Measurements from ENCODE around the gene CCKAR.
"Not testable (repeated sequence)": the region's sequence is repeated elsewhere in the genome, so short reads cannot be mapped to it uniquely, and the experiment has no call there.

Gene CCKAR

GRCh38 chr4:26490111-26490959, at the start of gene CCKAR:
TSS of gene CCKAR (minus strand) at chr4:26490484. CDS start at chr4:26490267, 217 bp downstream.
- no peak for DNase-seq (ENCODE audit: low read depth in 2 of 2)

- no peak for DNase-seq (ENCODE audit: low read depth in 2 of 2)
These were observed 43.4 kb upstream of the CCKAR start for GRCh38 chr4:26533685-26534084.

GRCh38 chr4:26531491-26532116, 41.3 kb upstream of the CCKAR start:
- DNase-seq (ENCODE audit: low read depth in 2 of 2), result no peak

GRCh38 chr4:26530099-26530498, 39.8 kb upstream of the CCKAR start:
- no peak for DNase-seq (ENCODE audit: low read depth in 2 of 2)

- DNase-seq (ENCODE audit: low read depth in 2 of 2), result no peak
These were observed 39.2 kb upstream of the CCKAR start for GRCh38 chr4:26529479-26529878.

GRCh38 chr4:26525771-26526150, 35.5 kb upstream of the CCKAR start:
- no peak for DNase-seq (ENCODE audit: low read depth in 2 of 2)

- DNase-seq (ENCODE audit: low read depth in 2 of 2), result no peak
These were observed 35.0 kb upstream of the CCKAR start for GRCh38 chr4:26525136-26525770.

GRCh38 chr4:26524011-26524410, 33.7 kb upstream of the CCKAR start:
- no peak for DNase-seq (ENCODE audit: low read depth in 2 of 2)

GRCh38 chr4:26522478-26522877, 32.2 kb upstream of the CCKAR start:
- no peak for DNase-seq (ENCODE audit: low read depth in 2 of 2)

GRCh38 chr4:26520728-26521450, 30.6 kb upstream of the CCKAR start:
- DNase-seq (ENCODE audit: low read depth in 2 of 2), result no peak

- no peak for DNase-seq (ENCODE audit: low read depth in 2 of 2)
These were observed 25.7 kb upstream of the CCKAR start for GRCh38 chr4:26515936-26516335.

GRCh38 chr4:26510334-26510964, 20.2 kb upstream of the CCKAR start:
- DNase-seq (ENCODE audit: low read depth in 2 of 2), result no peak

GRCh38 chr4:26509681-26510333, 19.5 kb upstream of the CCKAR start:
- DNase-seq (ENCODE audit: low read depth in 2 of 2), result no peak

GRCh38 chr4:26507286-26507685, 17.0 kb upstream of the CCKAR start:
- DNase-seq (ENCODE audit: low read depth in 2 of 2), result no peak

GRCh38 chr4:26503844-26504243, 13.6 kb upstream of the CCKAR start:
- DNase-seq (ENCODE audit: low read depth in 2 of 2), result no peak

- DNase-seq (ENCODE audit: low read depth in 2 of 2), result no peak
These were observed 13.1 kb upstream of the CCKAR start for GRCh38 chr4:26503427-26503826.

GRCh38 chr4:26500565-26500999, 10.3 kb upstream of the CCKAR start:
- DNase-seq (ENCODE audit: low read depth in 2 of 2), result not testable (repeated sequence)

GRCh38 chr4:26496207-26496783, 6.0 kb upstream of the CCKAR start:
- DNase-seq (ENCODE audit: low read depth in 2 of 2), result no peak

- DNase-seq (ENCODE audit: low read depth in 2 of 2), result no peak
These were observed 3.2 kb upstream of the CCKAR start for GRCh38 chr4:26493461-26493860.

- DNase-seq (ENCODE audit: low read depth in 2 of 2), result no peak
These were observed 1.3 kb upstream of the CCKAR start for GRCh38 chr4:26491449-26492170.
